ENCODE results near the gene TRAPPC3. TPM values are rescaled to one million over a fixed set of nuclear protein-coding genes. Genes with fewer than 3 reads are reported as not detected.

The TRAPPC3 gene
- total and polyA plus RNA-seq, 9 of the 15 experiments (the other 6 are each of a cell fraction or from before 2014, with no cell fraction given) = 20.6 to 141 (median 112) TPM

DNA sequence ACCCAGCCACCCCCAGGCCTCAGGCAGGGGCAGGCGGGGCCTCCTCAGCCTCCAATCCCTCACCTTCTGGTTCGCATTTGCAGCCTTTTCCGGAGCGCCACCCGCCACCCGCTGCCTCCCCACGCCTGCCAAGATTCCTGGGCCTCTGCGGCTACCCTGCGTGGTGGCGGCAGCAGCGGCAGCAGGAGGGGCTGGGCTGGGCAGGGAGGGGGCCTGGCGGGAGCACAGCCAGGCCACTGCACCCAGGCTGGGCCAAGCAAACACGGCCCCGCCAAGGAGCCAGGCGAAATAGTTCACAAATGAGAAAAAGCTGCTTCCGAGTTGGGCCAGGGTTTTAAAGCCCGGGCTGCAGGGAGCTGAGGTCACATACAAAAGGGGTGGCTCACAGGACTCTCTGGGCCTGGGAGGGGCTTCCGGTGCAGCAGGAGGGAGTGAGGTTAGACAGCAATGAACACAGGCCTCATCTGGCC, 34.1 kb downstream of the TRAPPC3 start (continued):
- TF ChIP-seq, protein P1, sequence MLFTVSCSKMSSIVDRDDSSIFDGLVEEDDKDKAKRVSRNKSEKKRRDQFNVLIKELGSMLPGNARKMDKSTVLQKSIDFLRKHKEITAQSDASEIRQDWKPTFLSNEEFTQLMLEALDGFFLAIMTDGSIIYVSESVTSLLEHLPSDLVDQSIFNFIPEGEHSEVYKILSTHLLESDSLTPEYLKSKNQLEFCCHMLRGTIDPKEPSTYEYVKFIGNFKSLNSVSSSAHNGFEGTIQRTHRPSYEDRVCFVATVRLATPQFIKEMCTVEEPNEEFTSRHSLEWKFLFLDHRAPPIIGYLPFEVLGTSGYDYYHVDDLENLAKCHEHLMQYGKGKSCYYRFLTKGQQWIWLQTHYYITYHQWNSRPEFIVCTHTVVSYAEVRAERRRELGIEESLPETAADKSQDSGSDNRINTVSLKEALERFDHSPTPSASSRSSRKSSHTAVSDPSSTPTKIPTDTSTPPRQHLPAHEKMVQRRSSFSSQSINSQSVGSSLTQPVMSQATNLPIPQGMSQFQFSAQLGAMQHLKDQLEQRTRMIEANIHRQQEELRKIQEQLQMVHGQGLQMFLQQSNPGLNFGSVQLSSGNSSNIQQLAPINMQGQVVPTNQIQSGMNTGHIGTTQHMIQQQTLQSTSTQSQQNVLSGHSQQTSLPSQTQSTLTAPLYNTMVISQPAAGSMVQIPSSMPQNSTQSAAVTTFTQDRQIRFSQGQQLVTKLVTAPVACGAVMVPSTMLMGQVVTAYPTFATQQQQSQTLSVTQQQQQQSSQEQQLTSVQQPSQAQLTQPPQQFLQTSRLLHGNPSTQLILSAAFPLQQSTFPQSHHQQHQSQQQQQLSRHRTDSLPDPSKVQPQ (CRISPR knock-in tag; IDR thresholded peaks at IDR 0.05; ENCODE audit: borderline replicate concordance) = no peak
- TF ChIP-seq MAZ (CRISPR knock-in tag; conservative IDR thresholded peaks at IDR 0.05 in 1 of 2, IDR thresholded peaks at IDR 0.05 in 1 of 2) = no peak
- peak; percentile 15; the same call in 1 of the 2 replicates for TF ChIP-seq ZBTB7A (IDR thresholded peaks at IDR 0.05; ENCODE audit: borderline replicate concordance, control insufficient read depth, low read depth, low read length)
- TF ChIP-seq, protein P2, sequence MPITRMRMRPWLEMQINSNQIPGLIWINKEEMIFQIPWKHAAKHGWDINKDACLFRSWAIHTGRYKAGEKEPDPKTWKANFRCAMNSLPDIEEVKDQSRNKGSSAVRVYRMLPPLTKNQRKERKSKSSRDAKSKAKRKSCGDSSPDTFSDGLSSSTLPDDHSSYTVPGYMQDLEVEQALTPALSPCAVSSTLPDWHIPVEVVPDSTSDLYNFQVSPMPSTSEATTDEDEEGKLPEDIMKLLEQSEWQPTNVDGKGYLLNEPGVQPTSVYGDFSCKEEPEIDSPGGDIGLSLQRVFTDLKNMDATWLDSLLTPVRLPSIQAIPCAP (CRISPR knock-in tag; IDR thresholded peaks at IDR 0.05; ENCODE audit: borderline replicate concordance) = no peak
- TF ChIP-seq GABPB2 (CRISPR knock-in tag; conservative IDR thresholded peaks at IDR 0.05) = no peak
- no peak for TF ChIP-seq RNF2 (IDR thresholded peaks at IDR 0.05)
- no peak for TF ChIP-seq MEF2D (tag; conservative IDR thresholded peaks at IDR 0.05; ENCODE audit: low read depth)
- no peak for TF ChIP-seq SMAD4 (CRISPR knock-in tag; conservative IDR thresholded peaks at IDR 0.05)
- no peak for TF ChIP-seq JUN (IDR thresholded peaks at IDR 0.05; ENCODE audit: borderline replicate concordance, low read depth, low read length)
- TF ChIP-seq JUN (CRISPR knock-in tag; IDR thresholded peaks at IDR 0.05; ENCODE audit: borderline replicate concordance) = no peak
- TF ChIP-seq PHB (CRISPR knock-in tag; IDR thresholded peaks at IDR 0.05) = no peak
- TF ChIP-seq FOXO4 (CRISPR knock-in tag; IDR thresholded peaks at IDR 0.05) = no peak
- TF ChIP-seq POLR2G (IDR thresholded peaks at IDR 0.05; ENCODE audit: low read depth, low read length) = no peak
- TF ChIP-seq, protein P3, sequence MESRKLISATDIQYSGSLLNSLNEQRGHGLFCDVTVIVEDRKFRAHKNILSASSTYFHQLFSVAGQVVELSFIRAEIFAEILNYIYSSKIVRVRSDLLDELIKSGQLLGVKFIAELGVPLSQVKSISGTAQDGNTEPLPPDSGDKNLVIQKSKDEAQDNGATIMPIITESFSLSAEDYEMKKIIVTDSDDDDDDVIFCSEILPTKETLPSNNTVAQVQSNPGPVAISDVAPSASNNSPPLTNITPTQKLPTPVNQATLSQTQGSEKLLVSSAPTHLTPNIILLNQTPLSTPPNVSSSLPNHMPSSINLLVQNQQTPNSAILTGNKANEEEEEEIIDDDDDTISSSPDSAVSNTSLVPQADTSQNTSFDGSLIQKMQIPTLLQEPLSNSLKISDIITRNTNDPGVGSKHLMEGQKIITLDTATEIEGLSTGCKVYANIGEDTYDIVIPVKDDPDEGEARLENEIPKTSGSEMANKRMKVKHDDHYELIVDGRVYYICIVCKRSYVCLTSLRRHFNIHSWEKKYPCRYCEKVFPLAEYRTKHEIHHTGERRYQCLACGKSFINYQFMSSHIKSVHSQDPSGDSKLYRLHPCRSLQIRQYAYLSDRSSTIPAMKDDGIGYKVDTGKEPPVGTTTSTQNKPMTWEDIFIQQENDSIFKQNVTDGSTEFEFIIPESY (CRISPR knock-in tag; IDR thresholded peaks at IDR 0.05) = peak; percentile 97

All from K562 (cell line).